Stimulated activated CD8-positive, alpha-beta memory T cell treated with anti-CD3 and anti-CD28 coated beads, Interleukin-12 subunit alpha, Interleukin-12 subunit beta, amount 100 ng/mL, for 4 hours (primary cell): ENCODE data around the gene PHPT1.
A peak's percentile ranks its signal among the peaks of the same experiment; 100 is the strongest.
"Not testable (repeated sequence)": the region's sequence is repeated elsewhere in the genome, so short reads cannot be mapped to it uniquely, and the experiment has no call there.

Experiments used
- DNase-seq: peaks from one replicate; pipeline ENCODE4 v3.0.0-alpha.2; 2020; ENCODE audit warnings: low read depth

The PHPT1 gene

GRCh38 chr9:136837146-136837855 is 11.9 kb upstream of the PHPT1 start:
- no peak for DNase-seq

DNA sequence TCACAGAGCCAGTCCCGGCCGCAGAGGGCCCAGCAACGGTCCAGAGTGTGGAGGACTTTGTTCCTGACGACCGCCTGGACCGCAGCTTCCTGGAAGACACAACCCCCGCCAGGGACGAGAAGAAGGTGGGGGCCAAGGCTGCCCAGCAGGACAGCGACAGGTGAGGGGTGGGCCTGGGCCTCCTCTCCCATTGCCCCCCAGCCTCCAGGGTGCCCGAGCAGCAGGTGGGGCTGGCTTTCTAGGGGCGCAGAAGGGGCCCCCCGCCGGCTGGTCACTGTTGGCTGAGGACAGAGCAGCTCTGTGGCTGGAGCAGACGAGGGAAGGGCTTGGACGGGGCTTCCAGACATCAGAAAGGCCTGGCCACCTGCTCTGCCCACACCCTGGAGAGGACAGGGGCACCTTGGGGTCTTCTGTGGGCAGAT is 11.3 kb upstream of the PHPT1 start:
- DNase-seq = not testable (repeated sequence)

- no peak for DNase-seq
These were observed 10.6 kb upstream of the PHPT1 start for GRCh38 chr9:136838314-136839228.

- DNase-seq = no peak
These were observed 9.7 kb upstream of the PHPT1 start for GRCh38 chr9:136839229-136840139.

DNA sequence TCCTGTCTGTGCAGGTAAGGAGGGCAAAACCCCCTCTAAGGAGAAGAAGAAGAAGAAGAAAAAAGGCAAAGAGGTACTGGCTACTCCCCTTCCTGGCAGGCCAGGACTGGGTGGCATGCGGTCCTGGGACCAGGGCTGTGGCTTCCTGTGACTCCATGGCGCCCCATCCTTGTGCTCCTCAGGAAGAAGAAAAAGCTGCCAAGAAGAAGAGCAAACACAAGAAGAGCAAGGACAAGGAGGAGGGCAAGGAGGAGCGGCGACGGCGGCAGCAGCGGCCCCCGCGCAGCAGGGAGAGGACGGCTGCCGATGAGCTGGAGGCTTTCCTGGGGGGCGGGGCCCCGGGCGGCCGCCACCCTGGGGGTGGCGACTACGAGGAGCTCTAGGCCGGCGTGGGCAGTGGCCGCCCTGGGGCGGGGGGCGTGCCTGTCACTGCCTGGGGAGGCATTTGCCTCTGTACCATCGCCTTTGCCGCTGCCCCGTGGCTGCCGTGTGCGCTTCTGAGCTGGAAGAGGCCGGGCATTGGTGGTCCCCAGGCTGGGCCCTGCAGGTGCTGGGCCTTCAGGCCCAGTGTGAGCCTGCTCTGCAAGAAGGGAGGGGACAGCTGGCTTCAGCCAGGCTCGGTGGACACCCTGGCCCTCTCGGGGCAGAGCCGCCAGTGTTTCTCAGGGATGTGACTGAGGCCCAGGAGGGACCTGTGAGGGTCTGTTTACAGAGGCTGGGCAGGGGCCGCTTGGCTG is 8.9 kb upstream of the PHPT1 start:
- DNase-seq = no peak

DNA sequence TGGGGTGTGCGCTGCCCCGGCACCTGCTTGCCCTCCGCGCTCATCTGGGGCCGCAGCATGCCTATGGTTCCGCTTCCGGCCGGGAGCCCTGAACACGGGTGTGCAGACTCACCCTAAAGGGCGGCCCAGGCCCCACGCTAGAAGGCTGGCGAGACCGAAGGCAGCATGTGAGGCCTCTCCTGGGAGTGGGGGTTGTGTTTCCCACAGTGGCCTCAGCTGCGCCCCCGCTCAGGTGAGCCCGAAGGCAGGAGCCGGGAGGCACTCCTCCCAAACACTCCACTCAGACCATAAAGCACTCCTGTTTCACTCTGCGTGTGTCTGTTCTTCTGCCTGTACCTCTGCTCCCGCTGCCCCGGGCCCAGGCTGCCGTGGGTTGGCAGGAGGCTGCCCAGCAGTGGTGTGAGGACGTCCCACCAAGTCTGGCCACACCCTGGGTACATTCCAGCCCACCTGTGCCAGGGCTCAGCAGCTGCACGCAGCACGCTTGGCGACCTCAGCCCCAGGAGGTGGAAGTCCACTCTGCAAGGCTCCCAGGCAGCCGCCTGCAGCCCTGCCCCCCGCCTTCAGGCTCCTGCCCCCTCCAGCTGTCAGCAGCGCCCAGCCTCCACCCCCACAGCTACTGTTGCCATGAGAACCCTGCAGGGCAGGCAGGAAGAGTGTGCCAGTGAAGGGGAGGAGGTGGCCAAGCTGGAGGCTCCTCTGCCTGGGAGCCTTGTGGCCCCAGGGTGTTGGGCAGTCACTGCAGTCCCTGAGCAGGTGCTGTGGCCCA is 8.1 kb upstream of the PHPT1 start:
- no peak for DNase-seq

DNA sequence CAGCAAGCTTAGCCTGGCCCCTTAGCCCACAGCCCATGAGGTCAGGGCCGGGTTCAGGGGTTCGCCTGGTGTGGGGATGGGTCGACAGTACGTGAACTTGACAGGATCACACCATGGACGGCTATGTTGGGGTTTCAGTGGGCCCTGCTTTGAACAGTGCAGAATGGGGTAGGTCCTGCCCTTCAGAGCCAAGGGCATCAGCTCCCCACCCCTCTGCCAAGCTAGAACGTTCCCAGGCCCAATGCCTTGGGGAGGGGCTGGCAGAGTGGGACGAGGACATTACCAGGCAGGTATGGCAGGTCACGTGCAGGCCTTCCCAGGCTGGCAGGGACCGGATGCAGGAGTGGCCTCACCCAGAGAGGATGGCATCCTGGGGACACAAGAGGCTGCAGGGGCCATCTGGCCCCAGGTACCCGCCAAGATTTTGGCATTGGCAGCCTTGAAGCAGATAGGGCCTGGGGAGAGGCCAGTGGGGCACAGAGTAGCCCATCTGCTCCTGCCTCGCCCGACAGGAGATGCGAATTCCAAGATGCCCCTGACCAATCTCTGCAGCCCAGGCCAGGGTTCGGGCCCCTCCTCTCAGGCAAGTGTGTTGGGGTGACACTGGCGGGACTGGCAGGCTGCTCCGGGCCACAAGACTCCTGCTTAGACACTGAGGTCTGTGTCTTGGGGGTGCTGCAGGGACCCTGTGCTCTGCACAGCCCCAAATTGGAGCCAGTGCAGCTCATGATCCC is 7.4 kb upstream of the PHPT1 start:
- DNase-seq = not testable (repeated sequence)

DNA sequence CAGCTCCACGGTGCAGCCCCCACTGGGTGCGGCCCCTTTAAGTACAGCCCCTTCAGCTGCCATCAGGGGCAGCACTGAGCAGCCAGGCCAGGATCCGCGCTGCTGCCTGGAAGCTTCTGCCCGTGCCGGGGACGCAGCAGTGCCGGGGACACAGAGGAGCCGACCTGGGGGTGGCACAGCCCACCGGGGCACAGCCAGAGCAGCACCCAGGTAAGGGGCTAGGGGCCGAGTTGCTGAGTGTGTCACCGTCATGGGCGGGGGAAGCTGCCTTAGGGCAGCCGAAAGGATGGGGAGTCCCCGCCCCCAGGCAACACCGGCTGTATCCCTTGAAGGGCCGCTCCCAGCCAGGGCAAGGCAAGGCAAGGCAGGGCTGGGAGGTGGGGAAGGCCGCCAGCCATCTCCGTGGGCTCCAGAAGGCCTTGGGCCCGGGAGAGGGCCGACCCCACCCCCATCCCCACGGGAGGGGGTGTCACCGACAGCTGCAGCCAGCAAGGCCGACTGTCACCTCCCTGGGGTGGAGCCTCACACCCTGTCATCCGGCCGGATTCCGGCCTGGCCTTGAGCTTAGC is 6.7 kb upstream of the PHPT1 start, which contains the start of gene AJM1:
AJM1 (plus strand) TSS at position 99 of the 569 bp plus-strand sequence. CDS start 1,937 bp downstream, outside the sequence.
- DNase-seq = peak; percentile 63

DNA sequence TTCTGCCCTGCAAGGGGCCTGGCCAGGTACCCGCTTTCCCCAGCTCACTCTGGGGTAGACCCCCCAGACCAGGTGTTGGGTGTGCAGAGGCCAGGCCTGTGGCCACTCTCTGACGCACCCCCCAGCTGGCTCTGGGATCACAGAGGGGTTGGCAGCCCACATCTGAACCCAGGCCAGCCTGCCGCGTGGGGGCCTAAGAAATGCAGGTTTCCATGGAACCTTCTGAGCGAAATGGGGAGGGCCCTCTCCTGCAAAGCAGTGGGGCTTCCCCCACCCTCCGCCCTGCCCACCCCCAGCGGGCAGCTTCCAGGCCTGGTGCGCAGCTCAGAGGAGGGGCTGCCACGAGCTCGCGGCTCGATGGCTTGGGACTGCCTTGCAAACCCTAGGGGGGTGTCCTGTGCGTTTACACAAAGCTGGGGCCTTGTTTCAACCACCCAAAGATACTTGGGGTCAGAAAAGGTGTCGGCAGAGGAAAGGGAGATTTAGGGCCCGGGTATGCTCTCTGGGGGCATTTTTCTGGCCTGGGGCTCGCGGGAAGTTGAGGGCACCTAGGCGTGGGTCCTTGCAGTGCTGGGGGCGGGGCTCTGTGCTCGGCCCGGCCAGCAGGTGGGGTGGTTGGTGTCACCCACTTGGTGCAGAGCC is 5.9 kb upstream of the PHPT1 start:
- not testable (repeated sequence) for DNase-seq

DNA sequence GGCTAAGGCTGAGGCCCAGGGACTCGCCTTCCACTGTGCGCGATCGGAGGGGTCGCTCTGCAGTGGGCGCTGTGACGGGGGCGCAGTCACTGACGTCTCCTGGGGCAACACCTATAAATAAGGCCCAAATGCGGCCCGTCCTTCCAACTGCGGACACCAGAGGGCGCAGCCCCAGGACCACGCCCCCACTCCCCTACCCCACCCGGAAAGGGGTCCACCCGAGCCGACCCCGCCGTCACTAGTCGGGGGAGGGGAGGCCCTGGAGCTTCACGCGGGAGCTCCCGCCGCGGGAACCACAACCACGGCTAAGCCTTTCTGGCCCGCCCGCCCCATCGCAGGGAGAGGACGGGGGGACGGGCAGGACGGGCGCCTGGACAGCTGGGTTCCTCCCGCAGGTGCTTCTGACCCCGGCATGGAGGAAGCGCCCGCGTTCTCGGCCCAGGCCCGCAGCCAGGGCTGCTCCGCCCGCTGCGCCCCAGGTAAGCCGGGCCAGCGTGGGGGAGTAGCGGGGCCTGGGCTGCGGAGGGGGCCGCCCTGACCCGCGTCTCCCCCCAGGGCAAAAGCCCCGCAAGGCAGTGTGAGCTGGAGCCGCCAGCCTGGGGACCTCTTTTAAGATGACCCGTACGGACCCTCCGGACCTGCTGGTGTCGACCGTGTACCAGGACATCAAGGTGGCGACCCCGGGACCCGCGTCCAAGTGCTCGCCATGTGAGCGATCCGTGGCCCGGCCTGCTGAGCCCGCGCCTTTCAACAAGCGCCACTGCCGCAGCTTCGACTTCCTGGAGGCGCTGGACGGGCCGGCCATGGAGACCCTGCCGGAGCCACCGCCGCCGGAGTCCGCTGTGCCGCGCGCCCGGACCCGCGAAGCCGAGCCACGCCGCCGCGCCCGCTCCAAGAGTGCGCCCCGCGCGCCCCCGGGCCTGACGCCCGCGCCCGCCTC is 5.1 kb upstream of the PHPT1 start:
- peak; percentile 33 for DNase-seq

DNA sequence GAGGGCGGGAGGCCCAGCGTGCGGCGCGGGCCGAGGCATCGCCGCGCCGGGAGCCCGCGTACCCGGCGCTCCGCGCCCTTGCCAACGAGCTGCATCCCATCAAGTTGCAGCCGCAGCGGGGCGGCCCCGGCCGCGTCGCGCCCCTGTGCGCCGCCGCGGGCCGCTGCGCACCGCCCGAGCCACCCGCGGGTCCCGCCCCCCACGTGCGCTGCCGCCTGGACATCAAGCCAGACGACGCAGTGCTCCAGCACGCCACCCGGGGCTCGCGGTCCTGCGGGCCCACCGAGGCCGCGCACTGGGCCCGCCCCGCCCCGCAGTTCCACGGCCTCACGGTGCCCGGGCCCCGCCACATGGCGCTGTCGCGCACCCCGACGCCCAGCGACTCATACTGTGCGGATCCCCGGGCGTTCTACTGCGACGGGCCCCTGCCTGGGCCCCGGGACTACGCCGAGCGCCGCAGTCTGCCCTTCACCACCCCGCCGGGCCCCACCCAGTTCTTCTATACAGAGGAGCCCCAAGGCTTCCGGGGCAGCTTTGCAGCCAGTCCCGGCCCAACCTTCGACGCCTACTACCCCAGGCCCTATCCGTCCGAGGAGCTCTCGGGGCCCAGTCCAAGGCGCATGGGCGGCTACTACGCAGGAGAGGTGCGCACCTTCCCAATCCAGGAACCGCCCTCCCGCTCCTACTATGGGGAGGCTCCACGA is 4.3 kb upstream of the PHPT1 start:
- DNase-seq = no peak

DNA sequence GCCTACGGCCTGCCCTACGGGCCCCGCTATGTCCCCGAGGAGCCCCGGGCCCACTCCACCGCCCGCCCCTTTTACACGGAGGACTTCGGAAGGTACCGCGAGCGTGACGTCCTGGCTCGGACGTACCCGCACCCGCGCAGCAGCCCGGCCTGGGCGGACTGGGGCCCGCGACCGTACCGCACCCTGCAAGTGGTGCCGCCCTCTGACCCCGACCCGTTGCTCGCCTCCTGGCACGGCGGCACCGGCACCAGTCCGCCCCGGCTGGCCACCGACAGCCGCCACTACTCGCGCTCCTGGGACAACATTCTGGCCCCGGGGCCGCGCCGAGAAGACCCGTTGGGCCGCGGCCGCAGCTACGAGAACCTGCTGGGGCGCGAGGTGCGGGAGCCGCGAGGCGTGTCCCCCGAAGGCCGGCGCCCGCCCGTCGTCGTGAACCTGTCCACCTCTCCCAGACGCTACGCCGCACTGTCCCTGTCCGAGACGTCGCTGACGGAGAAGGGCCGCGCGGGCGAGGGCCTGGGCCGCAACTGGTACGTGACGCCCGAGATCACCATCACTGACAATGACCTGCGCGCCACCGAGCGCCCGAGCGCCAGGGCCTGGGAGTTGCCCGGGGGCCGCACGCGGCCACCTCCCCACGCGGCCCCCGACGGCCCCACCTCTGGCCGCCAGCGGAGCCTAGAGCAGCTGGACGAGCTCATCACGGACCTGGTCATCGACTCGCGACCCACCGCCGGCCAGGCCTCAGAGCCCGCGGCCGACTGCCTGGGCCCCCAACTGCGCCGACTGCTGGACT is 3.5 kb upstream of the PHPT1 start:
- no peak for DNase-seq

GRCh38 chr9:136846376-136847087 is 2.7 kb upstream of the PHPT1 start:
- DNase-seq = no peak

GRCh38 chr9:136847088-136847825 is 2.0 kb upstream of the PHPT1 start:
- no peak for DNase-seq

GRCh38 chr9:136847826-136848392 is 1.3 kb upstream of the PHPT1 start:
- peak; percentile 41 for DNase-seq
